ENCODE results near the gene SYP. TPM values are rescaled to one million over a fixed set of nuclear protein-coding genes. Genes with fewer than 3 reads are reported as not detected.

Gene SYP
- total and polyA plus RNA-seq, 9 of the 15 experiments (the other 6 are each of a cell fraction or from before 2014, with no cell fraction given), result 0.48 to 5.1 (median 2.6) TPM

DNA sequence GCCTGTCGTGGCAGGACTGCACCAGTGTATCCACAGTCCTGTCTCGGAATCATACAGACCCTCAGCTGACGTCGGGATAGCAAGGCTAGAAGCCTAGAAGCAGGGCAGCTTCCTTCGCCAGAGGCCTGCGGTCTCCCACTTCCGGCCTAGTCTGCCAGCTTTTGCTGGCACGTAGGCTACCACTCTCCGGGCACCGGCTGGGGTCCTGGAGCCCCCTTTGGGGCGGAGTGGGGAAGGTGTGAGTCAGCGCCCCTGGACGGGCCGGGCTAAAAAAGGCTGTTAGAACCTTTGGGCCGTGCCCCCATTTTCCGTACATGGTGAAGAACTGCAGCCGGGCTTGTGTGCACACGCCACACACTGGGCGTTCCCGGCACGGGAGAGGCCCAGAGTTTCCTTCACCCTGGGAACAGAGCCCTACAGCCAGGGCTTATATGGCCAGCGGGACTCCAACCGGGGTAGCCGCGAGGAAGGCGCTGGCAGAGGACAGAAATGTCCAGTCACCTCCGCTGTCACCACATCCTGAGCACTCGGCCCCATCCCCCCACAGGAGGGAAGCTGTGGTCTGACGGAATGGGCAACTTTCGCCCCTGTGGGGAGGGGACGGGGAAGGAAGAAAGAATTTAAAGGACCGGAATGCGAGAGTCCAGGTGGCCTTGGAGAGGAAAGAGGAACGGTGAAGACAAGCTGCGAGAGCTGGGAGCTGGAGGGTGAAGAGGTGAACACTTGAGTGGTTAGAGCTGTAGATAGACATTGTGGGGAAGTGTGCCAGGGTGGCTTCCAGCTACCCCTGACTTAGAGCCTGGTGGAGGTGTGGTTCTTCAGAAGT, 32.9 kb downstream of the SYP start (continued):
- TF ChIP-seq, protein P1, sequence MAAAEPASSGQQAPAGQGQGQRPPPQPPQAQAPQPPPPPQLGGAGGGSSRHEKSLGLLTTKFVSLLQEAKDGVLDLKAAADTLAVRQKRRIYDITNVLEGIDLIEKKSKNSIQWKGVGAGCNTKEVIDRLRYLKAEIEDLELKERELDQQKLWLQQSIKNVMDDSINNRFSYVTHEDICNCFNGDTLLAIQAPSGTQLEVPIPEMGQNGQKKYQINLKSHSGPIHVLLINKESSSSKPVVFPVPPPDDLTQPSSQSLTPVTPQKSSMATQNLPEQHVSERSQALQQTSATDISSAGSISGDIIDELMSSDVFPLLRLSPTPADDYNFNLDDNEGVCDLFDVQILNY (CRISPR knock-in tag; IDR thresholded peaks at IDR 0.05), result no peak
- TF ChIP-seq MXI1 (IDR thresholded peaks at IDR 0.05; ENCODE audit: low read depth, low read length), result no peak
- TF ChIP-seq CC2D1A (IDR thresholded peaks at IDR 0.05), result no peak
- no peak for TF ChIP-seq SMAD3 (CRISPR knock-in tag; conservative IDR thresholded peaks at IDR 0.05)
- no peak for TF ChIP-seq HEY1 (CRISPR knock-in tag; IDR thresholded peaks at IDR 0.05; ENCODE audit: borderline replicate concordance)
- no peak for TF ChIP-seq IFI16 (CRISPR knock-in tag; IDR thresholded peaks at IDR 0.05)
- TF ChIP-seq XRCC4 (IDR thresholded peaks at IDR 0.05; ENCODE audit: extremely low read depth, insufficient read depth, insufficient read length), result no peak
- TF ChIP-seq MAFK (IDR thresholded peaks at IDR 0.05; ENCODE audit: low read length), result no peak; the same call in 1 of the 2 replicates
- TF ChIP-seq ZNF696 (CRISPR knock-in tag; conservative IDR thresholded peaks at IDR 0.05), result no peak
- TF ChIP-seq HMG20B (CRISPR knock-in tag; IDR thresholded peaks at IDR 0.05), result no peak
- TF ChIP-seq KLF13 (tag; IDR thresholded peaks at IDR 0.05; ENCODE audit: borderline replicate concordance, low read depth), result no peak
- TF ChIP-seq RBM39 (optimal IDR thresholded peaks at IDR 0.05; ENCODE audit: low read depth, low read length), result no peak
- TF ChIP-seq CREBBP (IDR thresholded peaks at IDR 0.05; ENCODE audit: low read depth, low read length), result no peak
- TF ChIP-seq ZNF121 (CRISPR knock-in tag; conservative IDR thresholded peaks at IDR 0.05), result no peak
- TF ChIP-seq ZNF174 (CRISPR knock-in tag; IDR thresholded peaks at IDR 0.05), result no peak
- TF ChIP-seq FOXK2 (conservative IDR thresholded peaks at IDR 0.05 in 1 of 2, IDR thresholded peaks at IDR 0.05 in 1 of 2; ENCODE audit: low read depth in 2 of 2), result no peak
- TF ChIP-seq TFAM (CRISPR knock-in tag; conservative IDR thresholded peaks at IDR 0.05), result no peak
- TF ChIP-seq DDX20 (tag; IDR thresholded peaks at IDR 0.05; ENCODE audit: low read depth), result no peak
- TF ChIP-seq BMI1 (IDR thresholded peaks at IDR 0.05; ENCODE audit: low read length), result no peak
- TF ChIP-seq ADNP (tag; IDR thresholded peaks at IDR 0.05), result no peak
- peak; percentile 51; the same call in 1 of the 2 replicates for TF ChIP-seq TEAD4 (IDR thresholded peaks at IDR 0.05; ENCODE audit: low read length)
- no peak for TF ChIP-seq TEAD4 (CRISPR knock-in tag; IDR thresholded peaks at IDR 0.05; ENCODE audit: borderline replicate concordance)
- no peak for TF ChIP-seq NFE2L1 (tag; IDR thresholded peaks at IDR 0.05; ENCODE audit: borderline replicate concordance, low read depth)
- no peak for TF ChIP-seq DNMT1 (IDR thresholded peaks at IDR 0.05)
- TF ChIP-seq ETV6 (IDR thresholded peaks at IDR 0.05; ENCODE audit: borderline replicate concordance in 1 of 2, low read depth in 2 of 2, low read length in 1 of 2), result peak in 1 of 2 experiments; percentile 63; a peak in 1 of 4 replicates
- no peak for TF ChIP-seq ETV6 (CRISPR knock-in tag; IDR thresholded peaks at IDR 0.05; ENCODE audit: borderline replicate concordance)
- no peak for TF ChIP-seq ESRRB (CRISPR knock-in tag; IDR thresholded peaks at IDR 0.05; ENCODE audit: borderline replicate concordance)
- peak; percentile 44; the same call in 1 of the 2 replicates for TF ChIP-seq POLR2AphosphoS5 (IDR thresholded peaks at IDR 0.05; ENCODE audit: control insufficient read depth, insufficient read depth, low read depth, low read length)
- peak; percentile 26; the same call in 1 of the 2 replicates for TF ChIP-seq NCOR1 (IDR thresholded peaks at IDR 0.05)
- no peak for TF ChIP-seq NR2C1 (IDR thresholded peaks at IDR 0.05)
- TF ChIP-seq NR2C1 (tag; IDR thresholded peaks at IDR 0.05), result 0 out of 2 replicates have a peak, but pooled peaks have one; percentile 22
- TF ChIP-seq CBFA2T3 (IDR thresholded peaks at IDR 0.05), result peak; percentile 41
